Stimulated activated naive CD8-positive, alpha-beta T cell treated with anti-CD3 and anti-CD28 coated beads, Interleukin-15, Interleukin-2, amounts not matched to agents 100 ng/mL and 50 ng/mL, for 24 hours (primary cell): ENCODE data around the gene RYR2.

ENCODE experiments used
- H3K27ac Mint-ChIP-seq: one replicate; pipeline ENCODE4 v1.8.0; 2021; ENCODE audit warnings: mild to moderate bottlenecking, mixed read lengths
- H3K27me3 Mint-ChIP-seq: one replicate; pipeline ENCODE4 v1.8.0; 2021; ENCODE audit warnings: mixed read lengths
- H3K36me3 Mint-ChIP-seq: one replicate; pipeline ENCODE4 v1.8.0; 2021; ENCODE audit warnings: low read depth, mixed read lengths
- H3K4me1 Mint-ChIP-seq: one replicate; pipeline ENCODE4 v1.8.0; 2021; ENCODE audit warnings: low read depth, mixed read lengths
- H3K4me3 Mint-ChIP-seq: one replicate; pipeline ENCODE4 v1.8.0; 2021; ENCODE audit warnings: mild to moderate bottlenecking, mixed read lengths
- H3K9me3 Mint-ChIP-seq: one replicate; pipeline ENCODE4 v1.8.0; 2021; ENCODE audit warnings: mixed read lengths

Gene RYR2

GRCh38 chr1:237084341-237085077 is 42.5 kb downstream of the RYR2 start:
- H3K4me3 Mint-ChIP-seq, result no peak overlapping the region
- H3K27ac Mint-ChIP-seq, result no peak overlapping the region
- H3K9me3 Mint-ChIP-seq, result no peaks in the 10 kb centered on the region
- H3K36me3 Mint-ChIP-seq, result no peaks in the 10 kb centered on the region
- peaks cover 3% of the 10 kb centered on the region for H3K27me3 Mint-ChIP-seq
- no peaks in the 10 kb centered on the region for H3K4me1 Mint-ChIP-seq

- Mint-ChIP-seq H3K27me3 (peaks cover 3% of the 10 kb centered on the region), H3K36me3 (no peaks in the 10 kb centered on the region), H3K4me3 (no peak overlapping the region), H3K9me3 (no peaks in the 10 kb centered on the region), H3K4me1 (no peaks in the 10 kb centered on the region), H3K27ac (no peak overlapping the region)
Observed at GRCh38 chr1:237091691-237092090, 49.7 kb downstream of the RYR2 start.

GRCh38 chr1:237093691-237094090 is 51.7 kb downstream of the RYR2 start:
- H3K36me3 Mint-ChIP-seq, result no peaks in the 10 kb centered on the region
- H3K27me3 Mint-ChIP-seq, result no peaks in the 10 kb centered on the region
- no peaks in the 10 kb centered on the region for H3K4me1 Mint-ChIP-seq
- H3K9me3 Mint-ChIP-seq, result no peaks in the 10 kb centered on the region
- no peak overlapping the region for H3K4me3 Mint-ChIP-seq
- no peak overlapping the region for H3K27ac Mint-ChIP-seq

GRCh38 chr1:237098541-237098940 is 56.6 kb downstream of the RYR2 start:
- no peak overlapping the region for H3K27ac Mint-ChIP-seq
- H3K27me3 Mint-ChIP-seq, result no peaks in the 10 kb centered on the region
- H3K36me3 Mint-ChIP-seq, result no peaks in the 10 kb centered on the region

GRCh38 chr1:237103021-237103420 is 61.0 kb downstream of the RYR2 start:
- no peaks in the 10 kb centered on the region for H3K4me1 Mint-ChIP-seq
- no peak overlapping the region for H3K27ac Mint-ChIP-seq
- H3K4me3 Mint-ChIP-seq, result no peak overlapping the region
- H3K9me3 Mint-ChIP-seq, result no peaks in the 10 kb centered on the region
- peaks cover 4% of the 10 kb centered on the region for H3K27me3 Mint-ChIP-seq
- no peaks in the 10 kb centered on the region for H3K36me3 Mint-ChIP-seq

More at GRCh38 chr1:237098541-237098940, 56.6 kb downstream of the RYR2 start:
- H3K9me3 Mint-ChIP-seq, result no peaks in the 10 kb centered on the region
- no peaks in the 10 kb centered on the region for H3K4me1 Mint-ChIP-seq
- no peak overlapping the region for H3K4me3 Mint-ChIP-seq

- no peaks in the 10 kb centered on the region for H3K4me1 Mint-ChIP-seq
- no peaks in the 10 kb centered on the region for H3K9me3 Mint-ChIP-seq
- no peak overlapping the region for H3K27ac Mint-ChIP-seq
- H3K4me3 Mint-ChIP-seq, result no peak overlapping the region
- H3K36me3 Mint-ChIP-seq, result no peaks in the 10 kb centered on the region
- peaks cover 4% of the 10 kb centered on the region for H3K27me3 Mint-ChIP-seq
Observed at GRCh38 chr1:237104096-237104495, 62.1 kb downstream of the RYR2 start.

GRCh38 chr1:237105826-237106225 is 63.8 kb downstream of the RYR2 start:
- Mint-ChIP-seq H3K4me1 (no peaks in the 10 kb centered on the region), H3K27ac (no peak overlapping the region), H3K36me3 (no peaks in the 10 kb centered on the region), H3K4me3 (no peak overlapping the region), H3K9me3 (no peaks in the 10 kb centered on the region), H3K27me3 (peaks cover 4% of the 10 kb centered on the region)

GRCh38 chr1:237108297-237109040 is 66.5 kb downstream of the RYR2 start:
- no peak overlapping the region for H3K4me3 Mint-ChIP-seq
- H3K4me1 Mint-ChIP-seq, result no peaks in the 10 kb centered on the region
- H3K36me3 Mint-ChIP-seq, result no peaks in the 10 kb centered on the region
- H3K27me3 Mint-ChIP-seq, result peaks cover 4% of the 10 kb centered on the region
- no peaks in the 10 kb centered on the region for H3K9me3 Mint-ChIP-seq
- no peak overlapping the region for H3K27ac Mint-ChIP-seq

GRCh38 chr1:237111807-237112206 is 69.8 kb downstream of the RYR2 start:
- Mint-ChIP-seq H3K36me3 (no peaks in the 10 kb centered on the region), H3K4me1 (no peaks in the 10 kb centered on the region)

GRCh38 chr1:237112663-237113062 is 70.7 kb downstream of the RYR2 start:
- Mint-ChIP-seq H3K4me3 (no peak overlapping the region), H3K9me3 (no peaks in the 10 kb centered on the region), H3K4me1 (no peaks in the 10 kb centered on the region), H3K27me3 (no peaks in the 10 kb centered on the region), H3K27ac (no peak overlapping the region), H3K36me3 (no peaks in the 10 kb centered on the region)

More at GRCh38 chr1:237111807-237112206, 69.8 kb downstream of the RYR2 start:
- Mint-ChIP-seq H3K27me3 (no peaks in the 10 kb centered on the region), H3K4me3 (no peak overlapping the region), H3K9me3 (no peaks in the 10 kb centered on the region), H3K27ac (no peak overlapping the region)

GRCh38 chr1:237115035-237115434 is 73.1 kb downstream of the RYR2 start:
- H3K36me3 Mint-ChIP-seq, result no peaks in the 10 kb centered on the region
- no peak overlapping the region for H3K27ac Mint-ChIP-seq
- no peaks in the 10 kb centered on the region for H3K4me1 Mint-ChIP-seq
- H3K4me3 Mint-ChIP-seq, result no peak overlapping the region
- H3K9me3 Mint-ChIP-seq, result no peaks in the 10 kb centered on the region
- H3K27me3 Mint-ChIP-seq, result no peaks in the 10 kb centered on the region

GRCh38 chr1:237119091-237119490 is 77.1 kb downstream of the RYR2 start:
- no peaks in the 10 kb centered on the region for H3K27me3 Mint-ChIP-seq
- H3K9me3 Mint-ChIP-seq, result no peaks in the 10 kb centered on the region
- no peaks in the 10 kb centered on the region for H3K36me3 Mint-ChIP-seq
- no peaks in the 10 kb centered on the region for H3K4me1 Mint-ChIP-seq
- no peak overlapping the region for H3K4me3 Mint-ChIP-seq
- H3K27ac Mint-ChIP-seq, result no peak overlapping the region

GRCh38 chr1:237120683-237121082 is 78.7 kb downstream of the RYR2 start:
- Mint-ChIP-seq H3K27me3 (no peaks in the 10 kb centered on the region), H3K27ac (no peak overlapping the region), H3K36me3 (no peaks in the 10 kb centered on the region), H3K4me1 (no peaks in the 10 kb centered on the region), H3K9me3 (no peaks in the 10 kb centered on the region), H3K4me3 (no peak overlapping the region)

- H3K4me1 Mint-ChIP-seq, result no peaks in the 10 kb centered on the region
- no peaks in the 10 kb centered on the region for H3K27me3 Mint-ChIP-seq
- H3K9me3 Mint-ChIP-seq, result no peaks in the 10 kb centered on the region
- no peak overlapping the region for H3K4me3 Mint-ChIP-seq
- no peak overlapping the region for H3K27ac Mint-ChIP-seq
- H3K36me3 Mint-ChIP-seq, result no peaks in the 10 kb centered on the region
Observed at GRCh38 chr1:237124856-237125462, 83.0 kb downstream of the RYR2 start.

- H3K9me3 Mint-ChIP-seq, result no peaks in the 10 kb centered on the region
- H3K27me3 Mint-ChIP-seq, result no peaks in the 10 kb centered on the region
- H3K36me3 Mint-ChIP-seq, result no peaks in the 10 kb centered on the region
- no peak overlapping the region for H3K27ac Mint-ChIP-seq
- H3K4me3 Mint-ChIP-seq, result no peak overlapping the region
- H3K4me1 Mint-ChIP-seq, result no peaks in the 10 kb centered on the region
Observed at GRCh38 chr1:237126180-237126579, 84.2 kb downstream of the RYR2 start.
